ENCODE measurements around the gene GNG2. TPM values are rescaled to one million over a fixed set of nuclear protein-coding genes. Genes with fewer than 3 reads are reported as not detected.

GNG2 gene
- total and polyA plus RNA-seq, 7 donors = 1.4 to 8.2 (median 2.1) TPM

DNA sequence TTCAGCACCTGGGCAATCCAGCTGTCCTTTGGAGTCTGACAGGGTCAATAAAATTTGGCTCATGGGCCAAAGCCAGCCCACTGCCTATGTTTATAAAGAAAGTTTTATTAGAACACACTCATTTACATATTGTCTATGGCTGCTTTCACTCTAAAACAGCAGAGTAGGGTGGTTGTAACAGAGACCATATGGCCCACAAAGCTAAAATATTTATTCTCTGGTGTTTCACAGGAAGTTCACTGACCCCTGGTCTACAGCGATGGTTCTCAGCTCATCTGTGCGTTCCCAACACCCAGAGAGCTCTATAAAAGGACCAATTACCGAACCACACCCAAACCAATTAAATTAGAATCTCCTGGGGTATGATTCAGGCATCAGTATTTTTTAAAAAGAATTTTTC is 91.2 kb downstream of the GNG2 start:
- WGBS, 3 donors = 55 to 78% (median 60%) methylated on average over 3 of the region's 3 CpGs
- intact Hi-C loops (cut with DNase I) = no loop called here

DNA sequence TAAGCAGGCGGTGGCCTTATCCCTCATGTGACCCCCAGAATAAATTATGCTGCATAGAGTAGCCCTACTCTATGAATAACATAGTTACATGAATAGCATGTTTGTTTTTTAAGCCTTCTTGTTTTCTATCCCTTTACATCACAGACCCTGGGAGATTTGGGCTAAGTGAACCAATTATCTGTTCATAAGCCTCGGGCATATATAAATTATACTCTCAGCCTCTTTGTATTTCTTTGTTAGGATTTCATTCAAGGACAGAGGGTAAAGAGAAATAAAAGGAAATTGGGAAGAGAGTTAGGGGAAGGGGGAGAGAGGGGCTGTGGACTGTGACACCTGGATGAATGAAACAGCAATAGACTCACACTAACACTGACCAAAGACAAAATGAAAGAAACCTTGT is 93.6 kb downstream of the GNG2 start:
- WGBS, 3 donors = 94 to 97% (median 96%) methylated on average over 2 of the region's 2 CpGs

More for the DNA sequence above, 91.2 kb downstream of the GNG2 start:
- H3K4me3 ChIP-seq = no peak overlapping the region
- no peak overlapping the region for H3K27ac ChIP-seq
- no peaks in the 10 kb centered on the region for H3K27me3 ChIP-seq (ENCODE audit: insufficient read depth in 3 of 3, low read length in 2 of 3)
- H3K4me1 ChIP-seq = no peaks in the 10 kb centered on the region
- TF ChIP-seq, protein P1, sequence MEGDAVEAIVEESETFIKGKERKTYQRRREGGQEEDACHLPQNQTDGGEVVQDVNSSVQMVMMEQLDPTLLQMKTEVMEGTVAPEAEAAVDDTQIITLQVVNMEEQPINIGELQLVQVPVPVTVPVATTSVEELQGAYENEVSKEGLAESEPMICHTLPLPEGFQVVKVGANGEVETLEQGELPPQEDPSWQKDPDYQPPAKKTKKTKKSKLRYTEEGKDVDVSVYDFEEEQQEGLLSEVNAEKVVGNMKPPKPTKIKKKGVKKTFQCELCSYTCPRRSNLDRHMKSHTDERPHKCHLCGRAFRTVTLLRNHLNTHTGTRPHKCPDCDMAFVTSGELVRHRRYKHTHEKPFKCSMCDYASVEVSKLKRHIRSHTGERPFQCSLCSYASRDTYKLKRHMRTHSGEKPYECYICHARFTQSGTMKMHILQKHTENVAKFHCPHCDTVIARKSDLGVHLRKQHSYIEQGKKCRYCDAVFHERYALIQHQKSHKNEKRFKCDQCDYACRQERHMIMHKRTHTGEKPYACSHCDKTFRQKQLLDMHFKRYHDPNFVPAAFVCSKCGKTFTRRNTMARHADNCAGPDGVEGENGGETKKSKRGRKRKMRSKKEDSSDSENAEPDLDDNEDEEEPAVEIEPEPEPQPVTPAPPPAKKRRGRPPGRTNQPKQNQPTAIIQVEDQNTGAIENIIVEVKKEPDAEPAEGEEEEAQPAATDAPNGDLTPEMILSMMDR (IDR thresholded peaks at IDR 0.05) = no peak
- no peaks in the 10 kb centered on the region for H3K9me3 ChIP-seq
- H3K36me3 ChIP-seq (ENCODE audit: insufficient read depth in 1 of 2, low read depth in 1 of 2) = no peaks in the 10 kb centered on the region
- DNase-seq (no peak), ATAC-seq (no peak)

DNA sequence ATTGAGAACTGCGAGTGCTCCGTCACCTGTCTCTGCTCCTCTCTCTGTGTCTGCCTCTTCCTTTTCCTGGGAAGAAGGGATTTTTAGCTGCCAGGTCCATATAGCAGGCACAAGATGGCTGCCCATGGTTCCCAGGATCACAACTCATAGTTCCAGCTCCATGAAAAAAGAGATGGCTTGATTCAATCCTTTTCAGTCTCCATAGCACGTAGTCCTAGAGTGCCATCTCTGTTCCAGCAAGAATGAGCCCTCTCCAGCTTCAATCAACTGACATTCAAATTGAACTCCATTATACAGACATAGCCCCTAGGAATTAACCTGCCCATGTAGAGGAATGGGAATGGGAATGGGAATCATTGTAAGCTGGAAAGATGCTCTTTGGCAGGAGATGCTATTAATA is 94.2 kb downstream of the GNG2 start:
- no peak for ATAC-seq
- no peak for DNase-seq
- intact Hi-C loops (cut with DNase I) = no loop called here
- Histone ChIP-seq H3K9me3 (peaks cover 11% of the 10 kb centered on the region), H3K27ac (no peak overlapping the region), H3K27me3 (ENCODE audit: insufficient read depth in 3 of 3, low read length in 2 of 3) (peaks cover 0 to 2% (median 0%) of the 10 kb centered on the region in 3 donors), H3K4me3 (no peak overlapping the region), H3K36me3 (ENCODE audit: insufficient read depth in 1 of 2, low read depth in 1 of 2) (no peaks in the 10 kb centered on the region), H3K4me1 (no peaks in the 10 kb centered on the region)
- TF ChIP-seq, protein P1 (IDR thresholded peaks at IDR 0.05) = no peak
- 93 to 94% (median 94%) methylated on average over 3 of the region's 3 CpGs for WGBS, 3 donors

More for the DNA sequence above, 93.6 kb downstream of the GNG2 start:
- intact Hi-C loops (cut with DNase I) = no loop called here
- Histone ChIP-seq H3K27me3 (ENCODE audit: insufficient read depth in 3 of 3, low read length in 2 of 3) (peaks cover 0 to 2% (median 0%) of the 10 kb centered on the region in 3 donors), H3K36me3 (ENCODE audit: insufficient read depth in 1 of 2, low read depth in 1 of 2) (no peaks in the 10 kb centered on the region), H3K4me3 (no peak overlapping the region), H3K9me3 (peaks cover 11% of the 10 kb centered on the region), H3K27ac (no peak overlapping the region), H3K4me1 (no peaks in the 10 kb centered on the region)
- ATAC-seq = no peak
- DNase-seq = no peak
- TF ChIP-seq, protein P1 (IDR thresholded peaks at IDR 0.05) = no peak

DNA sequence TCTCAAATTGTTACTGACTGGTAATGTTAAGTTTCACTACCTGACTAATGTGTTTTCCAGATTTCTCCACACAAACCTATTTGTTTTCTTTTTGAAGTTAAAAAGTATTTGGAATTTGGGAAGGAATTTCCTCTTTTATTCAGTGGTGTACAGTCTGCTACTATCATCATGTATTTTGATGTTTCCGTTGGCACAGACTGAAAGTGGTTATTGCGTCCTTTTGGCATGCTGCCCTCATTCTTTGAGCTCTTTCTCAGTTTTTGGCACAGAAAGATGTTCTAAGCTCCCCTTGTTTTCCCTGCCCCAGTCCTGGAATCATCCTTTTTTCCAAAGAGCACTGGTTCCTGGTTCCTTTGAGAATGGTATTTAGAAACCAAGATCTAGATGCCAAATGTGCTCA is 97.5 kb downstream of the GNG2 start:
- intact Hi-C loops (cut with DNase I) = no loop called here
- Histone ChIP-seq H3K9me3 (peaks cover 11% of the 10 kb centered on the region), H3K27ac (no peak overlapping the region), H3K4me1 (no peaks in the 10 kb centered on the region), H3K4me3 (no peak overlapping the region), H3K27me3 (ENCODE audit: insufficient read depth in 3 of 3, low read length in 2 of 3) (peaks cover 0 to 2% (median 0%) of the 10 kb centered on the region in 3 donors), H3K36me3 (ENCODE audit: insufficient read depth in 1 of 2, low read depth in 1 of 2) (no peaks in the 10 kb centered on the region)
- DNase-seq (no peak), ATAC-seq (no peak)
- TF ChIP-seq, protein P1 (IDR thresholded peaks at IDR 0.05) = no peak
- 33 to 42% (median 35%) methylated on average over 2 of the region's 2 CpGs for WGBS, 3 donors

DNA sequence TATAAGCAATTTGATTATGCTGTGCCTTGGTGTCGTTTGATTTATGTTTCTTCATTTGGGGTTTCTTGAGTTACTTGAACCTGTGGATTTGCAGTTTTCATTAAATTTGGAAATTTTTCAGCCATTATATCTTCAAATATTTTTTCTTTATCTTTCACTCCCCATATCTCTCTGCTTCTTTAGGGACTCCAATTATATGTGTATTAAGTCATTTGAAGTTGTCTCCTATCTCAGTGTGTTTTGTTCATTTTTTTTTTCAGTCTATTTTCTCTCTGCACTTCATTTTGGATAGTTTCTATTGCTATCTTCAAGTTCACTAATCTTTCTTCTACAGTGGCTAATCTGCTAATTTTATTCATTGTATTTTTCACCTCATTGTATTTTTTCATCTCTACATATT is 99.5 kb downstream of the GNG2 start:
- no peak for DNase-seq
- Histone ChIP-seq H3K27ac (no peak overlapping the region), H3K36me3 (ENCODE audit: insufficient read depth in 1 of 2, low read depth in 1 of 2) (no peaks in the 10 kb centered on the region), H3K4me3 (no peak overlapping the region), H3K9me3 (peaks cover 11% of the 10 kb centered on the region), H3K4me1 (no peaks in the 10 kb centered on the region), H3K27me3 (ENCODE audit: insufficient read depth in 3 of 3, low read length in 2 of 3) (peaks cover 0 to 2% (median 0%) of the 10 kb centered on the region in 3 donors)
- intact Hi-C loops (cut with DNase I) = no loop called here
- 95 to 100% (median 96%) methylated on average over 1 of the region's 1 CpG for WGBS, 3 donors
- ATAC-seq = no peak
- TF ChIP-seq, protein P1 (IDR thresholded peaks at IDR 0.05) = no peak

All from psoas muscle (tissue), 8 donors.